Subcutaneous abdominal adipose tissue (tissue), 5 donors: ENCODE results near the gene SRSF7.

Experiments used
- H3K27ac ChIP-seq: one replicate; pipeline ENCODE4 v1.7.0; 2013; ENCODE audit warnings: low read depth, mild to moderate bottlenecking, inconsistent platforms, low read length, moderate library complexity
- H3K27me3 ChIP-seq, 5 donors: one replicate each; pipeline ENCODE4 v1.7.0; 2013; ENCODE audit warnings: low read length in 5 of 5, inconsistent platforms in 1 of 5; ENCODE audit not compliant: control insufficient read depth in 5 of 5, insufficient read depth in 4 of 5
- H3K36me3 ChIP-seq, 5 donors: one replicate each; pipeline ENCODE4 v1.7.0; 2013; ENCODE audit warnings: low read length in 5 of 5; ENCODE audit not compliant: control insufficient read depth in 5 of 5, insufficient read depth in 5 of 5
- H3K4me1 ChIP-seq, 5 donors: one replicate each; pipeline ENCODE4 v1.7.0; 2013; ENCODE audit warnings: low read length in 5 of 5, mild to moderate bottlenecking in 3 of 5, moderate library complexity in 1 of 5; ENCODE audit not compliant: control insufficient read depth in 5 of 5, insufficient read depth in 5 of 5
- H3K4me3 ChIP-seq, 5 donors: one replicate each; pipeline ENCODE4 v1.7.0; 2013; ENCODE audit warnings: low read length in 5 of 5, low read depth in 1 of 5
- H3K9ac ChIP-seq, 5 donors: one replicate each; pipeline ENCODE4 v1.7.0; 2013; ENCODE audit warnings: low read length in 5 of 5, mild to moderate bottlenecking in 4 of 5, moderate library complexity in 3 of 5
- H3K9me3 ChIP-seq, 5 donors: one replicate each; pipeline ENCODE4 v1.7.0; 2013; ENCODE audit warnings: low read length in 5 of 5; ENCODE audit not compliant: control insufficient read depth in 5 of 5
- donor health status: healthy.
- donor health status: healthy.
- donor health status: healthy.
- donor health status: healthy.
- donor health status: healthy.

Gene SRSF7

DNA sequence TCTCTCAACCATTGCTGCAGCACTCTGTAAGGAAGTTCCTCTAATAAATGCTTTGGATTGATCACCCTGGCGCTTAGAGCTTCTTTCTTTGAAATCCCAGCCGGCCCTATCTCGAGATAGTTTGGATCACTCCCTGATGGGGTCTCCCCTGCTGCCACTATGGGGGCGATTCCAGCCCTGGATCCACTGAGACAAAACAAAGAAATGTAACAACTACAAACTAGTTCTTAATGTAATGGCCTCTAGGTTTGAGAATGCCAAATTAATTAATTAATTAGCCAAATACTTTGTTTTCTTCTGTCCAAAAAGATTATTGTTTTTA lies 15.2 kb downstream of the SRSF7 start:
- Histone ChIP-seq H3K27me3 (no peaks in the 10 kb centered on the region), H3K9me3 (peaks cover 0 to 3% (median 0%) of the 10 kb centered on the region in 5 donors), H3K4me3 (no peak overlapping the region), H3K4me1 (peaks cover 0 to 34% (median 16%) of the 10 kb centered on the region in 5 donors), H3K36me3 (peaks cover 0 to 34% (median 21%) of the 10 kb centered on the region in 5 donors), H3K27ac (peak overlapping the region; percentile 23), H3K9ac (no peak overlapping the region)

DNA sequence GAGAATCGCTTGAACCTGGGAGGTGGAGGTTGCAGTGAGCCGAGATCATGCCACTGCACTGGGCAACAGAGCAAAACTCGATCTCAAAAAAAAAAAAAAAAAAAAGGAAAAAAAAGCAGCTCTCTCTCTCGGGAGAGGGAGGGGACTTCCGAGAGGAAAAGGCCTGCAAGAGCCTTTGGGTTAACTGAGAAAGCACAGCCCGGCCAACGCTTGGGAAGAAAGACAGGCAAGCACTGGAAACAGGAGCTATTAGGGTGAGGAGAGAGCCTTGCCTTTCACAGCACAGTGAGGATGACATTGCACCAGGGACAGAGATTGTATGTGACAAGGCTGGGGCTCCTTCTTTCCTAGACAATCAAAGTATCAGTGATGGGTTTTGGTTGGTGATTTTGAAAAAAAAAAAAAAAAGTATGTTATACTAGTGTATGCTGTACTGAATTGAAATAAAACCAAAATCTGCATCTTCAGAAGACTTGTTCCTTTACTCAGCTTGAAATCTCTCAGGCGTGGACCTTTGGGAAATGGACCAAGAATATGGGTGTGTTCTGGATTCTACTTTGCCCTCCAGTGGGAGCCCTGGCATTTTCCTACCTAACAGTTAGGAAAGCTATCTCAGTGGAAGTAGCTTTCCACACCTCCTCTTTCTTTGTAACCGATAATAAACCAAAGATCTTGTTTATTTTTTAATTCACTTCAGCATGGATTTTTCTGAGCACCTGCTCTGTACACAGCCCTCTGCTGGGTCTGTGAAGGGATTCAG lies 16.7 kb downstream of the SRSF7 start:
- peaks cover 0 to under 1% (median 0%) of the 10 kb centered on the region in 5 donors for H3K9me3 ChIP-seq
- H3K4me1 ChIP-seq = peaks cover 0 to 30% (median 12%) of the 10 kb centered on the region in 5 donors
- H3K4me3 ChIP-seq = no peak overlapping the region
- H3K27ac ChIP-seq = no peak overlapping the region
- H3K9ac ChIP-seq = no peak overlapping the region
- H3K36me3 ChIP-seq = peaks cover 0 to 41% (median 26%) of the 10 kb centered on the region in 5 donors
- H3K27me3 ChIP-seq = no peaks in the 10 kb centered on the region

DNA sequence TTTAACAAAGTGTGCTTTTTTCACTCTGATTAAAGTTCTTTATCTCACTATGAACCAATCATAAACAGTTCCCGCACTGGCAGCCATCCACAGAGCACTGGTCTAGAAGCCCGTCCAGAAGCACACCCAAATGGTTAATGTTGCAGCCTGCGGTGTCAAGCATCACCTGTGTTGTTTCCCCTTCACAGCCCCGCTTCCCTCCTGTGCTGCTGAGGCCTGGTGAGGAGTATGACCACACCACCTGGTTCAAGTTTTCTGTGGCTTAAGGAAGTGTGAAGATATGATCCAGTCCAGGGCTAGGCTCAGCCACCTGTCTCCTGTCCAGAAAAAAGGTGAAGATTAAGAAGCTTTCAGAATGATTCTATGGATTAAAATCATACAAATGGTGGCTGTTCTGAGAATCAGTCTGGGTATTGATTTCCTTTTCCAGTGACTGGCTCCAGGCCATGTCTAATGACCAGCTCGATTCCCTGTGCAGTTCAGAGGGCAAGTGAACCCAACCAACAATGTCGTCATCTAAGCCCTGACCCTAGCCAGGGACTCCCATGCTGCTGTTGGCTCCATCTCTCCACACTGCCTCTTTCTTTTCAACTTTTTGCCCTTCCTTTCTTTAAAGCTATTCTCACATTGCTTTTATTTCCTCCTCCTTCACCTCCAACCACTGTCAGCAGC lies 17.7 kb downstream of the SRSF7 start:
- Histone ChIP-seq H3K9ac (no peak overlapping the region), H3K4me1 (peaks cover 0 to 30% (median 12%) of the 10 kb centered on the region in 5 donors), H3K4me3 (no peak overlapping the region), H3K9me3 (no peaks in the 10 kb centered on the region), H3K27me3 (no peaks in the 10 kb centered on the region), H3K36me3 (peaks cover 0 to 42% (median 26%) of the 10 kb centered on the region in 5 donors), H3K27ac (no peak overlapping the region)

DNA sequence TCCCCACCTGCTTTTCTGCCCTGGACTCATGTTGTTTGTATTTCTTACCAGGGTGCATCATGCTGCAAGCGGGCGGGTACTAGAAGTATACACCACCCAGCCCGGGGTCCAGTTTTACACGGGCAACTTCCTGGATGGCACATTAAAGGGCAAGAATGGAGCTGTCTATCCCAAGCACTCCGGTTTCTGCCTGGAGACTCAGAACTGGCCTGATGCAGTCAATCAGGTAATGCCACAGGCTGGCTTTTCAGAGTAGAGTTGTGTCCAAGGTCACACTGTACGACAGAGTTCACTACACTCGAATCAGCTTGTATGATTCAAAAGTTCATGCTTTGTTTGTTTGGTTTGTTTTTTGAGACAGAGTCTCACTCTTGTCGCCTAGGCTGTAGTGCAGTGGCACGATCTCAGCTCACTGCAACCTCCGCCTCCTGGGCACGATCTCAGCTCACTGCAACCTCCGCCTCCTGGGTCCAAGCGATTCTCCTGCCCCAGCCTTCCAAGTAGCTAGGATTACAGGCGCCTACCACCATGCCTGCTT lies 19.4 kb downstream of the SRSF7 start:
- Histone ChIP-seq H3K9ac (no peak overlapping the region), H3K36me3 (peaks cover 0 to 35% (median 26%) of the 10 kb centered on the region in 5 donors), H3K4me3 (no peak overlapping the region), H3K27ac (no peak overlapping the region), H3K27me3 (no peaks in the 10 kb centered on the region), H3K4me1 (peaks cover 0 to 17% (median 6%) of the 10 kb centered on the region in 5 donors), H3K9me3 (no peaks in the 10 kb centered on the region)

DNA sequence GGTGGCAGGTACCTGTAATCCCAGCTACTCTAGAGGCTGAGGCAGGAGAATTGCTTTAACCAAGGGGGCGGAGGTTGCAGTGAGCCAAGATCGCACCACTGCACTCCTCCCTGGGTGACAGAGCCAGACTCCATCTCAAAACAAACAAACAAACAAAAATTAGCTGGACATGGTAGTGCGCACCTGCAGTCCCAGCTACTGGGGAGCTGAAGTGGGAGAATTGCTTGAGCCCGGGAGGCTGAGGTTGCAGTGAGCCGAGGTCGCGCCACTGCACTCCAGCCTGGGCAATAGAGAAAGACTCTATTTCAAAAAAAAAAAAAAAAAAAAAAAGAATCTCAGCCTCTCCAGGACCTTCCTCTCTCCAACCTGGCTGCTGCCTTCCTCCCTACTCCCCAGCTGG lies 20.1 kb downstream of the SRSF7 start:
- H3K4me3 ChIP-seq = no peak overlapping the region
- no peaks in the 10 kb centered on the region for H3K9me3 ChIP-seq
- peaks cover 0 to 17% (median 6%) of the 10 kb centered on the region in 5 donors for H3K4me1 ChIP-seq
- H3K27ac ChIP-seq = no peak overlapping the region
- H3K9ac ChIP-seq = no peak overlapping the region
- H3K27me3 ChIP-seq = no peaks in the 10 kb centered on the region
- peaks cover 0 to 35% (median 26%) of the 10 kb centered on the region in 5 donors for H3K36me3 ChIP-seq

DNA sequence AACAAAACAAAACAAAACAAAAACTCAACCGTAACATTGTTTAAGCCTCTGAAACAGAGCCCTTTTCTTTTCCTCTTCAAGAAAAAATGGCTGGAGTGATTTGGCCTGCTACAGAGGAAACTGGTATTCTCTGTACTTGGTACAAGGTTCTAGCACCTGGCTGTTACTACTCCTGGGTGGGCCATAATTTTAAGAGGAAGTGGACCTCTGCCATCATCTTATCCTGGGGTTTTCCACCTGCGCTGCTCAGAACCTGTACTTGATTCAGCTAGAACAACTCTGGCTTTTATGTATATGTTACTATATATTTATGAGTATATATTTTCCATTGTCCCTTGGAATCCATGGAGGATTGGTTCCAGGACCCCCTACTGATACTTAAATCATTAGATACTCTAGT lies 22.5 kb downstream of the SRSF7 start:
- Histone ChIP-seq H3K27me3 (no peaks in the 10 kb centered on the region), H3K27ac (no peak overlapping the region), H3K4me3 (no peak overlapping the region), H3K9ac (no peak overlapping the region), H3K9me3 (no peaks in the 10 kb centered on the region), H3K36me3 (peaks cover 0 to 34% (median 25%) of the 10 kb centered on the region in 5 donors), H3K4me1 (peaks cover 0 to 2% (median 0%) of the 10 kb centered on the region in 5 donors)

DNA sequence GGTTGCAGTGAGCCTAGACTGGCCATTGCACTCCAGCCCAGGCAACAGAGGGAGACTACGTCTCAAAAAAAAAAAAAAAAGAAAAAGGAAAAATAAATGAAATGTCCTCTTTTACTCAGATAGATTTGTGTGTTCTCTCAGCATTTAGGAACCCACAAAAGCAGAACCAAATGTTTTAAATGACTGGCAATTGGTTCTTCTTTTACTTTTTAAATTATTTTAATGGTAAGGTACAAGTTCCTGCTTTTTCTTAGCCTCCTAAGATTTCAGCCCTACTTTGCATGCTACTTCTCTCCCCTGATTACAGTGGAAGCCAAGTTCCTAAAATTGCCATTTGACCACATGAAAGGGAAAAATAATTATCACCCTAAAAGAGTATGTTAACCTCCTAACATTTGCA lies 23.5 kb downstream of the SRSF7 start:
- Histone ChIP-seq H3K36me3 (peaks cover 0 to 25% (median 19%) of the 10 kb centered on the region in 5 donors), H3K4me1 (peaks cover 0 to 3% (median under 1%) of the 10 kb centered on the region in 5 donors), H3K27me3 (no peaks in the 10 kb centered on the region), H3K27ac (no peak overlapping the region), H3K4me3 (no peak overlapping the region), H3K9ac (no peak overlapping the region), H3K9me3 (no peaks in the 10 kb centered on the region)

DNA sequence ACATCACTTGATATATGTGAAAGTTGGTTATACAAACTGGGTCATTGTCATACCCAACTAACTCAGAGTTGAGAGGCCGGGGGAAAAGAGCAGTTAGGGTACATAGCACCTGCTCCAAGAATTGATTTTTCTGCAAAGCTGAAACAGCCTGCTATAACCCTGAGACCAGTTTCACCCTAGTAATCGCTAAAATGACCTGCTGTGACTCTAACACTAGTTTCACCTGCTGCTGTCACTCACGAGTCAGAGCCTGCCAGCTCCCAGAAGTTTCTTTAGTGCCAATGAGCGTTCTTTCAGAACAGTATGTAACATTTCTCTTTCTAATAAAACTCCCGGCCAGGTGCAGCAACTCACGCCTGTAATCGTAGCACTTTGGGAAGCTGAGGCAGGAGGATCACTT lies 28.0 kb downstream of the SRSF7 start:
- H3K27ac ChIP-seq = no peak overlapping the region
- peaks cover 1 to 27% (median 24%) of the 10 kb centered on the region in 5 donors for H3K4me1 ChIP-seq
- H3K9ac ChIP-seq = no peak overlapping the region
- no peaks in the 10 kb centered on the region for H3K27me3 ChIP-seq
- peaks cover 0 to 2% (median 0%) of the 10 kb centered on the region in 5 donors for H3K9me3 ChIP-seq
- H3K36me3 ChIP-seq = no peaks in the 10 kb centered on the region
- no peak overlapping the region for H3K4me3 ChIP-seq

DNA sequence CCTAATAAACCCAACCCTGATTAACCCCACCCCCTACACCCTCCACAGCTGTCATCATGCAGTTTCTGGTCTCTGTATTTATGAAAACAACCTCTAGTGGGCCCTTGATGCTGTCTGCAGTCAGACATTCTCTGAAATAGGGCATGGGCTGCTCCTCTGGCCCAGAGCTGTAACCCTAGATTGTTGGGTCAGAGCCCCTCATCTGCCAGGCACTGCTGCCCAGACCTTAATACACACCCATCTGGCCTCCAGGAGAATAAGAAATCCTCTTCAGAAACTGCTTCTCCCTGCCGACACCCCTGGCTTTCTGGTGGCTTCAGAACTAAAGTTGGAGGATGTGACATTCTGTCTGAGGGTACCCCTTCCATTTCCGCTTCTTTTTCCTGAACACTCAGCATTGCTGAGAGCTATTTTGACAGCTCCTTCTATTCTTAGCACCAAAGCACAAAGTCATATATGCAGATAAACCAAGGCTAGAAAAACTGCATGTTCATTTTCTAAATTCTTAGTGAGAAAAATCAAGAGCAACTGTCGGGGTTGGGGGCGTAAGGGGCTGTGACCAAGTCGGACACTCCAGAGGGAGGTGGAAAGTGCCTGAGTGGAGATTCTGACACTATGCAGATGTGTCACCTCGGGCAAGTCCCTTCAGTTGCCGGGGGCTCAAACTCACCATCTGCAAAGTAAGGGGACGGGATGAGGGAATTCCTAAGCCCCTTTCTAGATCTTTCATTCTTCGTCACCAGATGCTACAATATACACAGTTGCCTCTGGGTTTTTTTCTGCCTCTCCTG lies 28.7 kb downstream of the SRSF7 start:
- peaks cover 0 to 2% (median 0%) of the 10 kb centered on the region in 5 donors for H3K9me3 ChIP-seq
- H3K4me3 ChIP-seq = no peak overlapping the region
- no peak overlapping the region for H3K27ac ChIP-seq
- no peak overlapping the region for H3K9ac ChIP-seq
- H3K36me3 ChIP-seq = no peaks in the 10 kb centered on the region
- no peaks in the 10 kb centered on the region for H3K27me3 ChIP-seq
- H3K4me1 ChIP-seq = peaks cover 1 to 27% (median 24%) of the 10 kb centered on the region in 5 donors
